Skeletal muscle satellite cell (primary cell): ENCODE results near the gene RCSD1.

Experiments
- H3K27me3 ChIP-seq: 2 replicates; pipeline ENCODE4 v1.7.0; 2013; ENCODE audit warnings: low read length; ENCODE audit not compliant: control insufficient read depth, insufficient read depth
- H3K36me3 ChIP-seq: 2 replicates; pipeline ENCODE4 v1.7.0; 2013; ENCODE audit warnings: mild to moderate bottlenecking, control low read depth, low read length; ENCODE audit not compliant: insufficient read depth
- H3K4me1 ChIP-seq: 2 replicates; pipeline ENCODE4 v1.7.0; 2013; ENCODE audit warnings: low read length; ENCODE audit not compliant: control insufficient read depth, insufficient read depth
- H3K4me2 ChIP-seq: 2 replicates; pipeline ENCODE4 v1.7.0; 2013; ENCODE audit warnings: mild to moderate bottlenecking, low read length
- H3K4me3 ChIP-seq: 2 replicates; pipeline ENCODE4 v1.7.0; 2013; ENCODE audit warnings: low read length
- H3K9ac ChIP-seq: 2 replicates; pipeline ENCODE4 v1.7.0; 2013; ENCODE audit warnings: mild to moderate bottlenecking, low read depth, low read length, moderate library complexity
- H3K9me3 ChIP-seq: replicated peaks from 2 replicates; pipeline ENCODE4 v1.7.0; 2013; ENCODE audit warnings: mild to moderate bottlenecking, control low read depth, low read length

RCSD1 gene

DNA sequence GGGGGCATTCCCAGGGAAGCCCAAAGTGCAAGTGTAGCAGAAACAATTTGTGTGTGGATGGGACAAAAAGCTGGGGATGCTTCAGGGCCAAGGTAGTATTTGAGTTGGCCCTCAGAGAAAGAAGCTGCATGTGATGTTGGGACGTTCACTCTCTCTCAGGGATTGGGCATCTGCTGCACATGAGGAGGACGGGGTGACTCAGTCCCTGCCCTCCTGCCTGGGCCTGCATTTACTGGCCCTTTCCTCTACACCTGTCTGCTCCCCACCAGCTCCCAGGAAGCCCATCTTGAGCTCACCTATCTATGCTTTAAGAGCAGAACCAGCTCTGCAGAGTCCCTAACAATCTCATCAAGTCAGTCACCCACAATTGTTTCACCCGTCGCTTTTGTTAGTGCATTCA is 68.3 kb downstream of the RCSD1 start:
- Histone ChIP-seq H3K36me3 (no peaks in the 10 kb centered on the region), H3K4me2 (no peak overlapping the region), H3K4me1 (no peaks in the 10 kb centered on the region), H3K9ac (no peak overlapping the region), H3K9me3 (no peaks in the 10 kb centered on the region), H3K4me3 (no peak overlapping the region), H3K27me3 (peaks cover 8% of the 10 kb centered on the region)

DNA sequence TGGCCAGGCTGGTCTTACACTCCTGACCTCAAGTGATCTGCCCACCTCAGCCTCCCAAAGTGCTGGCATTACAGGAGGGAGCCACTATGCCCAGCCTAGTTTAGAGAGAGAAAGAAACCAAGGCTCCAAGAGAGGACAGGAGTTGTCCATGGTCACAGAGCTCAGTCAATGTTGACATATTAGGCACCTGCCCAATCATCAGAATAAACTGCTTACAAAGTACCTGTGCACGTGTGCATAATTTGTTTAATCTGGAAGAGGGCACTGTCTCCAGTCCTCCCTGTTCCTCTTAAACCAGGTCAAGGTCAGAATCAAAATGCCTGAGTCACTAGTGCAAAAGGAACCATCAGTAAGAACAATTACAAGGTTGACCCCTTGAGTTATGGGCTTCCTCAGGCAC is 71.5 kb downstream of the RCSD1 start:
- no peaks in the 10 kb centered on the region for H3K36me3 ChIP-seq

DNA sequence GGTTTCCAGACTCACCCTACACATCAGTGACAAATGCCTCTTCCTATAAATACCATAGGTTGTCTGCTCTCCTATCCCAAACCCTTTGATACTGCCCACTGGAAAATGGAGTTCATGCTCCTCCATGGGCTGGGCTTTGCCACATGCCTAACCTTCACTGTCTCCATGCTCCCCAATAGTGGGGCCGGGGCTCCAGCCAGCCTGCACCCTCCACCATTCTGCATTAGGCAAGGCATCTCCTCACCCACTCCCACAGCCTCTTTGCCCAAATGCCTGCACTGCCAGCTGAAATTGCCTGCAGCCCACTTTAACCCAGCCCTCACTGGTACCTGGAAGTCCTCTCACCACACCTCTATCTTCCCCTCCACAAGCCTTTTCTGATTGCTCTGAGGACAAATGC is 73.5 kb downstream of the RCSD1 start:
- H3K36me3 ChIP-seq = no peaks in the 10 kb centered on the region
- H3K4me3 ChIP-seq = no peak overlapping the region
- H3K4me1 ChIP-seq = no peaks in the 10 kb centered on the region
- H3K4me2 ChIP-seq = no peak overlapping the region
- H3K9me3 ChIP-seq = no peaks in the 10 kb centered on the region
- H3K27me3 ChIP-seq = peaks cover 40% of the 10 kb centered on the region
- H3K9ac ChIP-seq = no peak overlapping the region

More for the DNA sequence above, 71.5 kb downstream of the RCSD1 start:
- Histone ChIP-seq H3K9ac (no peak overlapping the region), H3K4me2 (no peak overlapping the region), H3K27me3 (peaks cover 31% of the 10 kb centered on the region), H3K9me3 (no peaks in the 10 kb centered on the region), H3K4me1 (no peaks in the 10 kb centered on the region), H3K4me3 (no peak overlapping the region)

DNA sequence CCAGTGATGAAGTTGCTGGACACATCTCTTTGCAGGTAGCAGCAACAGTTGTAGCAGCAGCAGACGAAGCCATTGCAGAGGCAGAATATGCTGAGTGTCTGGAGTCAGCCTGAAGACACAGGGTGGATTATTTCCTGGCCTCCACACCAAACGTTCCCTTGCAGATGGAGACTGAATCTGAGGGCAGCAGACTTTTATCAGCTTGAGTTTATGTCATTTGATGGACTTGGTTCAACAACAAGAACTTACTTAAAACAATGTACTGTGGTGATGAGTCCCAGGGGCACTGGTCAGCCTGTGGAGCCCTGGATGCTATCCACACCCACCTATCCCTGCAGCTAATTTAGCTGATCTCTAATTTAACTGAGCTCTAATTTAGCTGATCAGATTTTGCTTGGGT is 74.7 kb downstream of the RCSD1 start:
- no peak overlapping the region for H3K9ac ChIP-seq
- H3K9me3 ChIP-seq = no peaks in the 10 kb centered on the region
- no peaks in the 10 kb centered on the region for H3K4me1 ChIP-seq
- H3K27me3 ChIP-seq = peaks cover 40% of the 10 kb centered on the region
- H3K4me2 ChIP-seq = no peak overlapping the region
- no peaks in the 10 kb centered on the region for H3K36me3 ChIP-seq
- no peak overlapping the region for H3K4me3 ChIP-seq

DNA sequence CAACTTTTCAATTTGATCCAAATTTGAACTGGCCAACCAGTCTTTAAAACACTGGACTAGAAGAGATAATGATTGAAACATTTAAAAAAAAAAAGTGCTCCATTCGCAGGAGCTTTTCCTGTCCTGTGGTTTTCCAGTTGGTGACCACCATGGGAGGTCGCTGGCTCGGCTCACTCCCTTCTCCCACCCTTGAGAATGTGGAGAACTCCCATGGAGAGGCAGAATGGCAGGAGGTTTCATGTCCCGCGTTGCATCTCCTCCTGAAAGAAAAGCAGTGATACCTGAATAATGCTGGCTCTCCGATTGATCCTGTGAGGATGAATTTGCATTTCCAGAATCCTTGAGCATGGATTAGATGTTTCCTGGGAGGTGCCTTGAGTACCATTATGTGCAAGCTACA is 75.2 kb downstream of the RCSD1 start:
- H3K36me3 ChIP-seq = no peaks in the 10 kb centered on the region
- H3K27me3 ChIP-seq = peaks cover 40% of the 10 kb centered on the region
- H3K9me3 ChIP-seq = no peaks in the 10 kb centered on the region
- H3K4me1 ChIP-seq = no peaks in the 10 kb centered on the region
- H3K4me3 ChIP-seq = no peak overlapping the region
- no peak overlapping the region for H3K4me2 ChIP-seq
- no peak overlapping the region for H3K9ac ChIP-seq

DNA sequence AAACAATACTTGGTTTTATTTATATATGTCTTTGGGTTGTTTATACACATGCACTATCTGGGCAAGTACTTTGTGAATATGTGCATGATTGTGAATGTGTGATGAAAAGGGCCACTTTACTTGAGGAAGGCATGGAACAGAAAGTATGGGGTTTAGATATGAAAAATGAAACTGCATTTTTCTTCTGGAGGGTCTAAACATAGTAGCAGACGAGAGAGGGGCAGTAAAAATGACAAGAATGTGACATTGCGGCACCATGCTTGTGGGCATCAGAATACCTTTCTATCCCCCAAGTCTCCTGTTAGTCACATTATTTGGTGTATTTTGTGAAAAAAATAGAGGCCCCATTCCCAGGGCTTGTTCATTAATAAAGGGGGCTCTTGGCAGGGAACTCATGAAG is 76.3 kb downstream of the RCSD1 start:
- H3K36me3 ChIP-seq = no peaks in the 10 kb centered on the region
- peaks cover 40% of the 10 kb centered on the region for H3K27me3 ChIP-seq
- no peaks in the 10 kb centered on the region for H3K4me1 ChIP-seq
- no peaks in the 10 kb centered on the region for H3K9me3 ChIP-seq
- no peak overlapping the region for H3K9ac ChIP-seq
- no peak overlapping the region for H3K4me2 ChIP-seq
- H3K4me3 ChIP-seq = no peak overlapping the region

DNA sequence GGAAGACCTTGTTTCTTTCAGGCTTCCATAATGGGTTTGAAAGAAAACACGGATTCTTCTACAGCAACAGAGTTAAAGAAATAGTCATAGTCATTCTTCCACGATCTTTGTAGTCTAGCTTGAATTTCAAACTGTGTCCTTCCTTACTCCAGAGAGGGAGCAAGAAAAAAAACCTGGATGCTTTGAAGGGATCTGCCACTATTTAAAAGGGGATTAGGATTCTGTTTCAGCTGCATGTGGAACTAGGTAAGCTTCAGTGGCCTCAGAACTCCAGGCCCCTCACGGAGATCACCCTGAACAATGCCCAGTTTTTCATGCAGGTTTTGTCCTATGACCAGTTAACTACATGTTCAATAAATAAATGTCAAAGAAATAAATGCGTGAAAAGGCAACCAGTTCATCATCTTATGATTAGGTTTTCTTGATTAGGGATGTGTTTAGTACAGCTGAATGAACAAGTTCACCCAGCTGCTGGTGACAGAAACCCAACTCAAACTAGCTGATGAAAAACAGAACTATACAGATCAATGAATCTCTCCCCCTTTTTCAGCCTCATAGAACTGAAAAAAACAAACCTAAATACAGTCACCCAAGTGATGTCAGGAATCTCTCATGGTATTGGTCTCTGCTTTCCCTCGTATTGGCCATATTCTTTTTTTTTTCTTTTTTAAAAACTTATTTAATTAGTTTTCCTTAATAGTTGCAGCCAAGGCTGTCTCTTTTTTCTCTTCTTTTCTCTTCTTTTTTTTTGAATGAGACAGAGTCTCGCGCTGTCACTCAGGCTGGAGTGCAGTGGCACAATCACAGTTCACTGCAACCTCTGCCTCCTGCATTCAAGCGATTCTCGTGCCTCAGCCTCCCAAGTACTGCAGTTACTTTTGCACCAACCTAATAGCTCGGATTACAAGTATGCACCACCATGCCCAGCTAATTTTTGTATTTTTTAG is 77.2 kb downstream of the RCSD1 start:
- Histone ChIP-seq H3K9me3 (no peaks in the 10 kb centered on the region), H3K4me1 (no peaks in the 10 kb centered on the region), H3K27me3 (peaks cover 33% of the 10 kb centered on the region), H3K4me3 (no peak overlapping the region), H3K4me2 (no peak overlapping the region), H3K36me3 (no peaks in the 10 kb centered on the region), H3K9ac (no peak overlapping the region)

DNA sequence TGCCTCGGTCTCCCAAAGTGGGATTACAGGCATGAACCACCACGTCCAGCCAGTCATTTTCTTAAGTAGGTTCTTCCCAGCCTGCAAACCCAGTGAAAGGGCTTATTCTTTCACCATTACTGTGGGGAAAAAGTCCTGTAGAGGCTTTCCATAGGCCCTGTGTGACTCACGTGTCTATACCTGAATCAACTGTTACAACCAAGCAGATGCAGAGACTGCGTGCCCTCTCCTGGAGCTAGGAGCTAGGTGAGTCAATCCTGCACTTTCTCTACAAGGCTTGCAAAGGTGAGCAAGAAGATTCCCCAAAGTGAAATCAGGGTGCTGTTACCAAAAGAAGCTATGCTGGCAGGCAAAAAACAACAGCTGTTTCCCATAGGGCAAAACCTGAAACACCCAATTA is 77.9 kb downstream of the RCSD1 start:
- Histone ChIP-seq H3K4me1 (no peaks in the 10 kb centered on the region), H3K4me3 (no peak overlapping the region), H3K9me3 (no peaks in the 10 kb centered on the region), H3K27me3 (peaks cover 36% of the 10 kb centered on the region), H3K9ac (no peak overlapping the region), H3K4me2 (no peak overlapping the region), H3K36me3 (no peaks in the 10 kb centered on the region)

DNA sequence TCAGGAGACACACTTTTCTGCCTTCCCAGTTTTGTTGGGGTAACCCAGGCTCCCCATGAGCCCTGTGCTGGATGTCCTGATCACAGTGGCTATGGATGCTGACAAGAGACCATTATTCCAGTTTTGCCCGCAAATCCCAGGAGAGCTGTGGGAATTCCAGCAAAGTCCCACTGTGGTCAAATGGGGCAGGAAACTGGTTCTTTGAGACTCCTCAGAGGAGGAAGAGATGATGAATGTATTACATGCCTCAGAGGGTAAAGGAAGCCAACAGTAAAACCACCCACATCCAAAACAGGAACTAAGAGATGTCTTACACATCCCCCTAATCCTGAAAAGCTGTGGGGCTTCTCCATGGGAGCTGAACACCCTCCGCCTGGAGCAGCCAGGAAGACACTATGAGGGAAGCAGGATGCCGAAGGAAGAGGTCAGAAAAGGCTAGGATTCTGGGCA is 78.9 kb downstream of the RCSD1 start:
- Histone ChIP-seq H3K36me3 (no peaks in the 10 kb centered on the region), H3K4me2 (no peak overlapping the region), H3K4me3 (no peak overlapping the region), H3K27me3 (peaks cover 28% of the 10 kb centered on the region), H3K9me3 (no peaks in the 10 kb centered on the region), H3K4me1 (peaks cover 5% of the 10 kb centered on the region), H3K9ac (no peak overlapping the region)

DNA sequence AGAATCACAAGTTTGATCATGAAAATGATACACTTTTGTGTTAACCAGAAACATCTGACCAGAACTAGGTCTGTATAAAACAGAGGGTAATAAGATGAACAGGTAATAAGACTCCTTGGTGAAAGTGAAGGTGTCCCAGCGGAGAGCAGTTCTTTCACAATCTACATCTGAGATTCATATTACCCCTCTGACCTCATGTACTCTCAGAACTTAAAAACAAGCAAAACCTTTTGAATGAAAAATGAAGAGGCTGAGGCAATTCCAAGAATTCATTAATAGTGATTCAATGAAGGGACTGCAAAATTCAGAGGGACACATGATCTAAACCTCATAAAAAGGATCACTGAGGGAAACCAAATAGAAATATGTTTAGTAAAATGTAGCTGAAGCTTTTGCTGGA is 80.8 kb downstream of the RCSD1 start:
- peaks cover 6% of the 10 kb centered on the region for H3K4me1 ChIP-seq
- H3K4me2 ChIP-seq = no peak overlapping the region
- H3K9me3 ChIP-seq = no peaks in the 10 kb centered on the region
- no peak overlapping the region for H3K9ac ChIP-seq
- H3K36me3 ChIP-seq = no peaks in the 10 kb centered on the region
- no peak overlapping the region for H3K4me3 ChIP-seq
- H3K27me3 ChIP-seq = peaks cover 12% of the 10 kb centered on the region

DNA sequence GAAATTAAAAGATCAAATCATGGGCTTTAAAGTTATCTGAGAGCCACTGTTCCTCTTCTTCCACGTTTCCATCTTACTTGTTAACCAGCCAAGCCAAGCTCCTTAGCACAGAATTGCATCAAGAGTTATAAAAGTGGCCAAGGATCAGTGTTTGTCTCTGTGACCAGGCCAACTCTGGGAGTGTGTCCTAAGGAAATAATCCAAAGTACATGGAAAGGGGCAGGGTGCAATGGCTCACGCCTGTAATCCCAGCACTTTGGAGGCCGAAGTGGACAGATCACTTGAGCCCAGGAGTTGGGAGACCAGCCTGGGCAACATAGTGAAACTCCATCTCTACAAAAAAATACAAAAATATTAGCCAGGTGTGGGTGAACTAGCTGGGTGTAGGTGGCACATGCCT is 81.8 kb downstream of the RCSD1 start:
- Histone ChIP-seq H3K4me2 (no peak overlapping the region), H3K36me3 (no peaks in the 10 kb centered on the region), H3K4me3 (no peak overlapping the region), H3K27me3 (peaks cover 10% of the 10 kb centered on the region), H3K4me1 (peaks cover 6% of the 10 kb centered on the region), H3K9ac (no peak overlapping the region), H3K9me3 (no peaks in the 10 kb centered on the region)
